Calu3 (cell line): ENCODE data around the gene SMU1. TPM values are rescaled to one million over a fixed set of nuclear protein-coding genes. Genes with fewer than 3 reads are reported as not detected.

Experiments used
- BruUV-seq: library from RNA; stranded (reverse); fragments of 400-500 nt; replicated peaks from 2 replicates; lab custom pipeline; 2021; lab: Mats Ljungman, UMichigan
- CTCF ChIA-PET: fragments of 300-600 bp; sonication (Branson Sonifier 250); formaldehyde crosslinking; loops from one replicate; lab custom pipeline; 2022; ENCODE audit warnings: antibody characterized with exemption; lab: Charles Lee
- DNase-seq: peaks from one replicate; pipeline ENCODE4 v3.0.0; 2022
- H3K27ac Mint-ChIP-seq: one replicate; pipeline ENCODE4 v1.8.0; 2022; ENCODE audit warnings: mixed read lengths; ENCODE audit not compliant: unreplicated experiment
- H3K27me3 Mint-ChIP-seq: one replicate; pipeline ENCODE4 v1.8.0; 2022; ENCODE audit warnings: mixed read lengths; ENCODE audit not compliant: unreplicated experiment
- H3K36me3 Mint-ChIP-seq: one replicate; pipeline ENCODE4 v1.8.0; 2022; ENCODE audit warnings: mild to moderate bottlenecking, moderate library complexity, mixed read lengths; ENCODE audit not compliant: insufficient read depth, unreplicated experiment
- H3K4me1 Mint-ChIP-seq: one replicate; pipeline ENCODE4 v1.8.0; 2022; ENCODE audit warnings: mild to moderate bottlenecking, low read depth, mixed read lengths; ENCODE audit not compliant: unreplicated experiment
- H3K4me3 Mint-ChIP-seq: one replicate; pipeline ENCODE4 v1.8.0; 2022; ENCODE audit warnings: mild to moderate bottlenecking, low read depth, moderate library complexity, mixed read lengths; ENCODE audit not compliant: unreplicated experiment
- H3K9me3 Mint-ChIP-seq: one replicate; pipeline ENCODE4 v1.8.0; 2022; ENCODE audit warnings: low read depth, mixed read lengths; ENCODE audit not compliant: unreplicated experiment
- CTCF ChIP-seq: fragments of 200-600 bp; IDR thresholded peaks from one replicate; pipeline ENCODE4 v1.8.0; 2022; ENCODE audit warnings: antibody characterized with exemption; ENCODE audit not compliant: unreplicated experiment
- intact Hi-C: fragments of 100-400 bp; cut with micrococcal nuclease; formaldehyde crosslinking; loops from one replicate; pipeline ENCODE4 v1.10.0; 2022; ENCODE audit not compliant: unreplicated experiment
- total RNA-seq: library from RNA; stranded (reverse); gene quantifications from 2 replicates; pipeline ENCODE4 v1.2.3, GENCODE V29; 2022

SMU1 gene
- total RNA-seq, 1 experiment from 2014 or later = 12.3 TPM

- CTCF ChIA-PET = interaction anchor here (0.6 kb wide), 1 partner anchor 9 kb away, joined by 3 read pairs; no protein-coding TSS in a partner anchor
- no peaks in the 10 kb centered on the region for H3K9me3 Mint-ChIP-seq
- no TSS peak for BruUV-seq
- peak; percentile 41 for DNase-seq
- H3K36me3 Mint-ChIP-seq = peaks cover 39% of the 10 kb centered on the region
- peak overlapping the region; percentile 77 for H3K27ac Mint-ChIP-seq
- H3K4me1 Mint-ChIP-seq = peaks cover 23% of the 10 kb centered on the region
- TF ChIP-seq CTCF = no peak
- no peaks in the 10 kb centered on the region for H3K27me3 Mint-ChIP-seq
- intact Hi-C loops = no loop called here
- peak overlapping the region; percentile 69 for H3K4me3 Mint-ChIP-seq
Measured at GRCh38 chr9:33044677-33045282, 31.7 kb downstream of the SMU1 start.

- H3K27me3 Mint-ChIP-seq = no peaks in the 10 kb centered on the region
- peaks cover 43% of the 10 kb centered on the region for H3K36me3 Mint-ChIP-seq
- no TSS peak for BruUV-seq
- CTCF ChIA-PET = interaction anchor here (0.7 kb wide), 1 partner anchor 53 kb away, joined by 3 read pairs; no protein-coding TSS in a partner anchor
- DNase-seq = peak; percentile 69
- no peaks in the 10 kb centered on the region for H3K9me3 Mint-ChIP-seq
- H3K4me1 Mint-ChIP-seq = peaks cover 23% of the 10 kb centered on the region
- H3K4me3 Mint-ChIP-seq = peak overlapping the region; percentile 69
- H3K27ac Mint-ChIP-seq = peak overlapping the region; percentile 77
- intact Hi-C loops = no loop called here
- TF ChIP-seq CTCF = no peak
Measured at GRCh38 chr9:33044162-33044673, 32.3 kb downstream of the SMU1 start.

GRCh38 chr9:33043671-33044070 is 32.8 kb downstream of the SMU1 start:
- Mint-ChIP-seq H3K36me3 (peaks cover 46% of the 10 kb centered on the region), H3K9me3 (no peaks in the 10 kb centered on the region), H3K27me3 (no peaks in the 10 kb centered on the region), H3K4me1 (peaks cover 23% of the 10 kb centered on the region), H3K27ac (peak overlapping the region; percentile 77), H3K4me3 (peak overlapping the region; percentile 69)
- no peak for DNase-seq
- CTCF ChIA-PET = interaction anchor here (0.7 kb wide), 1 partner anchor 53 kb away, joined by 3 read pairs; no protein-coding TSS in a partner anchor
- intact Hi-C loops = no loop called here
- BruUV-seq = TSS peak; percentile 36
- no peak for TF ChIP-seq CTCF

GRCh38 chr9:33042473-33042872 is 34.0 kb downstream of the SMU1 start:
- CTCF ChIA-PET = no interaction called here
- BruUV-seq = no TSS peak
- no peak for DNase-seq
- intact Hi-C loops = no loop called here
- no peak for TF ChIP-seq CTCF
- Mint-ChIP-seq H3K36me3 (peaks cover 52% of the 10 kb centered on the region), H3K9me3 (no peaks in the 10 kb centered on the region), H3K27ac (no peak overlapping the region), H3K27me3 (no peaks in the 10 kb centered on the region), H3K4me3 (no peak overlapping the region), H3K4me1 (peaks cover 23% of the 10 kb centered on the region)
